ENCODE measurements around the gene NACA2.

DNA sequence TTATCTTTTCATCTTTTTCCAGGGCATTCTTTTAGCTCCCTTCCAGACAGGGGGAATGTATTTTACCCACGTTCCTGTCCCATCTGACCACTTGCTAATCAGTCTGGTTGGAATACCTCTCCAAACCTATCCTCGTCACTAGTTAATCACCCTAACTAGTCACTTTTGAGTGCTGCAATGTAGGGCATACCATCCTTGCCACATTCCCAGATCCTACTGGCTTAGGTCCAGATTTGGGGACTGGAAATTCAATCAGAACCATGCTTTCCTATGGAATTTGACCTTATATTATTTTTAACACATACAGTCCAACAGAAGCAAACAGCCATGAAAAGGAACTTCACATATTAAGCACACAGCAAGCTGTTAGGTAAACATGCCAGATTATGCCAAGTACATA is 29.7 kb downstream of the NACA2 start:
- no peak for TF ChIP-seq TAF1 (IDR thresholded peaks at IDR 0.05; ENCODE audit: low read depth, low read length)
- no peak for TF ChIP-seq POLR2AphosphoS5 (IDR thresholded peaks at IDR 0.05; ENCODE audit: low read depth, low read length)
- no peak for TF ChIP-seq POLR2A (IDR thresholded peaks at IDR 0.05; ENCODE audit: low read depth, low read length)
- TF ChIP-seq SPI1 (IDR thresholded peaks at IDR 0.05; ENCODE audit: low read depth, low read length), result no peak
- TF ChIP-seq PAX5 (IDR thresholded peaks at IDR 0.05; ENCODE audit: insufficient read depth, low read length, severe bottlenecking), result no peak
